Suprapubic skin (tissue), 4 donors: ENCODE data around the gene EML2. TPM values are rescaled to one million over a fixed set of nuclear protein-coding genes. Genes with fewer than 3 reads are reported as not detected.
A peak's percentile ranks its signal among the peaks of the same experiment; 100 is the strongest.
"Not testable (repeated sequence)": the region's sequence is repeated elsewhere in the genome, so short reads cannot be mapped to it uniquely, and the experiment has no call there.

Source experiments
- DNase-seq, 2 donors: peaks; one replicate each; pipeline ENCODE4 v3.0.0-alpha.2; 2019; ENCODE audit warnings: low spot score in 2 of 2
- H3K27ac ChIP-seq: fragments of 200-600 bp; sonication (generic); one replicate; pipeline ENCODE4 v1.5.1; 2019
- H3K27me3 ChIP-seq: fragments of 200-600 bp; sonication (generic); one replicate; pipeline ENCODE4 v1.5.1; 2019
- H3K36me3 ChIP-seq: fragments of 200-600 bp; sonication (generic); one replicate; pipeline ENCODE4 v1.5.1; 2019
- H3K4me1 ChIP-seq: fragments of 200-600 bp; sonication (generic); one replicate; pipeline ENCODE4 v1.5.1; 2019
- H3K4me3 ChIP-seq: fragments of 200-600 bp; sonication (generic); one replicate; pipeline ENCODE4 v1.5.1; 2019; ENCODE audit warnings: mild to moderate bottlenecking
- H3K9me3 ChIP-seq: fragments of 200-600 bp; sonication (generic); one replicate; pipeline ENCODE4 v1.5.1; 2019
- EP300 ChIP-seq: sonication (generic); formaldehyde crosslinking; IDR thresholded peaks from one replicate; pipeline ENCODE4 v1.6.1; 2017; ENCODE audit warnings: antibody characterized with exemption
- POLR2A ChIP-seq, 2 donors: fragments of 450-650 bp; IDR thresholded peaks; one replicate each; pipeline ENCODE4 v1.6.1; 2017; ENCODE audit warnings: antibody characterized with exemption in 2 of 2, mild to moderate bottlenecking in 2 of 2, moderate library complexity in 2 of 2
- POLR2AphosphoS5 ChIP-seq, 3 donors: sonication (generic); formaldehyde crosslinking; IDR thresholded peaks; one replicate each; pipeline ENCODE4 v1.6.1; 2017; ENCODE audit warnings: antibody characterized with exemption in 3 of 3
- WGBS: methylation state at CpG from one replicate; pipeline ENCODE4 v1.1.5; 2018; 5-methylcytosine and 5-hydroxymethylcytosine counted together
- total RNA-seq, 4 donors: library from RNA; depleted of rRNA; stranded (reverse); fragments of >200 nt; gene quantifications; one replicate each; pipeline ENCODE4 v1.1.0, GENCODE V29; 2016
- TF ChIP-seq, protein P1 (sequence below), 2 donors: fragments of 200-600 bp in 1 of 2; fragments of 450-650 bp in 1 of 2; sonication (generic) in 1 of 2; IDR thresholded peaks; one replicate each; pipeline ENCODE4 v1.5.1; 2016 to 2019; ENCODE audit warnings: antibody characterized with exemption in 2 of 2, mild to moderate bottlenecking in 1 of 2, moderate library complexity in 1 of 2

EML2 gene
- total RNA-seq, 4 donors from 2014 or later, result 60.0 to 112 (median 74.8) TPM

DNA sequence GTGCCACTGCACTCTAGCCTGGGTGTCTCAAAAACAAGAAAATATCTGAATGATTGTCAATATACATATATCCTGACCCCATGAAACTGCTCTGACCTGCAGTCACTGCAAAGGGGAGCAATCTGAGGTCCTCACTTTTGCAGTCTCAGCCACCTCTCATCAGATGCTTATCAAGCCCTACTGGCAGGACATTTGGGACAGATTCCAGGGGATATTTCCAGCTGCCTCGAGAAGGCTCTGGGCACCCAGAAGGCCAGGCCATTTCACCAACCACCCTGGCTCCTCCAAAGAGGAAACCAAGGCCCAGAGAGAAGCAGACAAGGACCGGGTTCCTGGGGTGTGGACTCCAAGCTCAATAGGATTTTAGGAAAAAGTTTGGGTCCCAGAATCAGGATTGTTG, 2.3 kb downstream of the EML2 start:
- Histone ChIP-seq H3K4me1 (peaks cover 48% of the 10 kb centered on the region), H3K27me3 (no peaks in the 10 kb centered on the region), H3K27ac (no peak overlapping the region), H3K9me3 (no peaks in the 10 kb centered on the region), H3K4me3 (no peak overlapping the region), H3K36me3 (no peaks in the 10 kb centered on the region)
- DNase-seq, result no peak
- TF ChIP-seq POLR2AphosphoS5 (IDR thresholded peaks at IDR 0.05), result no peak
- no peak for TF ChIP-seq POLR2A (IDR thresholded peaks at IDR 0.05)
- no peak for TF ChIP-seq EP300
- TF ChIP-seq, protein P1, sequence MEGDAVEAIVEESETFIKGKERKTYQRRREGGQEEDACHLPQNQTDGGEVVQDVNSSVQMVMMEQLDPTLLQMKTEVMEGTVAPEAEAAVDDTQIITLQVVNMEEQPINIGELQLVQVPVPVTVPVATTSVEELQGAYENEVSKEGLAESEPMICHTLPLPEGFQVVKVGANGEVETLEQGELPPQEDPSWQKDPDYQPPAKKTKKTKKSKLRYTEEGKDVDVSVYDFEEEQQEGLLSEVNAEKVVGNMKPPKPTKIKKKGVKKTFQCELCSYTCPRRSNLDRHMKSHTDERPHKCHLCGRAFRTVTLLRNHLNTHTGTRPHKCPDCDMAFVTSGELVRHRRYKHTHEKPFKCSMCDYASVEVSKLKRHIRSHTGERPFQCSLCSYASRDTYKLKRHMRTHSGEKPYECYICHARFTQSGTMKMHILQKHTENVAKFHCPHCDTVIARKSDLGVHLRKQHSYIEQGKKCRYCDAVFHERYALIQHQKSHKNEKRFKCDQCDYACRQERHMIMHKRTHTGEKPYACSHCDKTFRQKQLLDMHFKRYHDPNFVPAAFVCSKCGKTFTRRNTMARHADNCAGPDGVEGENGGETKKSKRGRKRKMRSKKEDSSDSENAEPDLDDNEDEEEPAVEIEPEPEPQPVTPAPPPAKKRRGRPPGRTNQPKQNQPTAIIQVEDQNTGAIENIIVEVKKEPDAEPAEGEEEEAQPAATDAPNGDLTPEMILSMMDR (IDR thresholded peaks at IDR 0.05), result no peak
- 47% methylated on average over 2 of the region's 2 CpGs for WGBS

DNA sequence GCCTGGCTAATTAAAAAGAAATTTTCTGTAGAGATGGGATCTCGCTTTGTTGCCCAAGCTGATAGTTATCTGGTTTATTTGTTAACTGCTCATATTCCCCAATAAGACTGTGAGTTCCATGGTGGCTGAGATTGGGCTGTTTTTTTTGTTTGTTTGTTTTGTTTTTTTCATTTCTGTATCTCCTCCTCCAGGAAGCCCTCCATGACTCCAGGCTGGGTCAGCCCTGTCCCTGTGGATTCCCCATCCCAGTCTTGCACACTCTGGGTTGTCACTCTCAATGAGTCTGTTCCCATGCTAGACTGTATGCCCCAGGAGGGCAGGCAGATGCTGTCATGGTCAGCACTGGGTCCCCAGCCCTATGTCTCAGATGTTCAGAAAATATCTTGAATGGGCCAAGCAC, 2.9 kb downstream of the EML2 start:
- H3K4me3 ChIP-seq, result no peak overlapping the region
- WGBS, result 86% methylated on average over 1 of the region's 1 CpG
- no peaks in the 10 kb centered on the region for H3K27me3 ChIP-seq
- no peak overlapping the region for H3K27ac ChIP-seq
- H3K4me1 ChIP-seq, result peaks cover 47% of the 10 kb centered on the region
- TF ChIP-seq EP300 (no peak), POLR2AphosphoS5 (IDR thresholded peaks at IDR 0.05) (no peak), POLR2A (IDR thresholded peaks at IDR 0.05) (no peak)
- TF ChIP-seq, protein P1 (IDR thresholded peaks at IDR 0.05), result no peak
- DNase-seq, result no peak
- H3K9me3 ChIP-seq, result no peaks in the 10 kb centered on the region
- no peaks in the 10 kb centered on the region for H3K36me3 ChIP-seq

DNA sequence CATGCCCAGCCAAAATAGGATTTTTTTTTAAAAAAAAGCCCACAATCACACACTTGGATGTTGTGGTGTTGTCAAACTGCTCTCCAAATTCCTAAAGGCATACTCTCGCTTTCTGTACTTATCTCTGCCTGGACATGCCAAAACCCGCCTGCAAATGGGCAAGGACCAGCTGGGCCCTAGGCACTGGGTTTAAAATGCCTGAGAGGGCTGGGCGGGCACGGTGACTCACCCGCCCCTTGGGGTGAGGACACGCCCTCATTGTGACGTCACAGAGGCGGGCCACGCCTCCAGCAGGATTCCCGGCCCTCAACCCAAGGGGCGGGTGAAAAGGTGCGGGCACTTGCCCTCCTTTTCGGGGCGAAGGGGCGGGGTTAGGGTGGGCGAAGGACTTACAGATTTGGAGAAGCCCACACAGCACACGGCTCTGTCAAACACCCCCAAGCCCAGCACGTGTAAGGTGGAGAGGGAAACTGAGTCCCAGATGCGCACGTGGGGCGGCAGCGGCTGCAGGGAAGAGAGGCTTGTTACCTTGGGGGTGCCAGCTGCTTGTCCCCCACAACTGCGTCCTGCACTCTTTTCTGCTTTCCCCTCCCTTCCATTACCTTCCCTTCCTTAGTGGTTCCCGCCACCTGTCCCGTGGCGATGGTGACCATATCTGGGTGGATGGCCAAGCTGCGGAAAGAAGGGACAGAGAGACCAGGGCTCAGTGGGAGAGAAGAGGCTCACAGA, 6.6 kb downstream of the EML2 start:
- Histone ChIP-seq H3K4me3 (no peak overlapping the region), H3K36me3 (peaks cover 15% of the 10 kb centered on the region), H3K27ac (peak overlapping the region; percentile 71), H3K4me1 (peaks cover 21% of the 10 kb centered on the region), H3K9me3 (no peaks in the 10 kb centered on the region), H3K27me3 (no peaks in the 10 kb centered on the region)
- TF ChIP-seq POLR2A (IDR thresholded peaks at IDR 0.05) (no peak), POLR2AphosphoS5 (IDR thresholded peaks at IDR 0.05) (peak in 2 of 3 donors; percentile 46 to 64), EP300 (no peak)
- TF ChIP-seq, protein P1 (IDR thresholded peaks at IDR 0.05), result no peak
- peak; percentile 84 to 87 for DNase-seq
- WGBS, result 42% methylated on average over 25 of the region's 27 CpGs

DNA sequence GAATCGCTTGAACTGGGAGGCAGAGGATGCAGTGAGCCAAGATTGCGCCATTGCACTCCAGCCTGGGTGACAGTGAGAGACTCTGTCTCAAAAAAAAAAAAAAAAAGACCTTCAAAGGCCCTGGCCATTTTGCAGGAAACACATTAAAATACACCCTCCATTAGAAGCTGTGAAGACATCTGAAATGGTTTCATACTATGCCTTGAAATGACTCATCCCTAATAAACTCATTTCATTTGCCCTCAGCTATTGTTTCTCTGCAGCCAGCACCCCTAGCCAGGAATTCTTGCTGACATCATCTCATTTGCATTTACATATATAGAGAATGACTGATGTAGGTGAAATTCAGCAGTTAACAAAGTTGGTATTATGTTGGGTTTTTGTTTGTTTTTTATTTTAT, 8.7 kb downstream of the EML2 start:
- Histone ChIP-seq H3K4me1 (peaks cover 21% of the 10 kb centered on the region), H3K9me3 (no peaks in the 10 kb centered on the region), H3K27me3 (no peaks in the 10 kb centered on the region), H3K36me3 (peaks cover 29% of the 10 kb centered on the region), H3K4me3 (no peak overlapping the region), H3K27ac (no peak overlapping the region)
- WGBS, result 62% methylated on average over 2 of the region's 2 CpGs
- TF ChIP-seq, protein P1 (IDR thresholded peaks at IDR 0.05), result no peak
- TF ChIP-seq EP300 (no peak), POLR2AphosphoS5 (IDR thresholded peaks at IDR 0.05) (no peak), POLR2A (IDR thresholded peaks at IDR 0.05) (no peak)
- no peak for DNase-seq

DNA sequence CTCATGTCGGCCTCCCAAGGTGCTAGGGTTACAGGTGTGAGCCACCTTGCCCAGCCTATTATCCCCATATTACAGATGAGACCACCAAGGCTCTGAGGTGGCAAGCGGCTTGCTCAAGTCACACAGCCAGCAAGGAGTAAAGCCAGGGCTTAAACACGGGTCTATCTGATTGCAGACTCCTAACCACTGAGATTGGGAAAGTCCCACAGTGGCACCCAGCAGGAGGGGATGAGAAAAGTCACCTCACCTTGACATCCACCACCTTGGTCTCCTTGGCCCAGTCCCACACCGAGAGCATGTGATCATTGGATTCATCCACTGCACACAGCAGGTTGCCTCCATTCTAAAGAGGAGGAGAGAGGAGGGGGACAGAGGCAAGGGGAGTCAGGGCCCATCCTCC, 9.5 kb downstream of the EML2 start:
- no peak overlapping the region for H3K27ac ChIP-seq
- no peak overlapping the region for H3K4me3 ChIP-seq
- DNase-seq, result no peak
- WGBS, result 85% methylated on average over 3 of the region's 4 CpGs
- no peaks in the 10 kb centered on the region for H3K27me3 ChIP-seq
- H3K4me1 ChIP-seq, result peaks cover 21% of the 10 kb centered on the region
- H3K36me3 ChIP-seq, result peaks cover 35% of the 10 kb centered on the region
- no peaks in the 10 kb centered on the region for H3K9me3 ChIP-seq
- TF ChIP-seq, protein P1 (IDR thresholded peaks at IDR 0.05), result no peak
- TF ChIP-seq POLR2AphosphoS5 (IDR thresholded peaks at IDR 0.05) (no peak), POLR2A (IDR thresholded peaks at IDR 0.05) (no peak), EP300 (no peak)

DNA sequence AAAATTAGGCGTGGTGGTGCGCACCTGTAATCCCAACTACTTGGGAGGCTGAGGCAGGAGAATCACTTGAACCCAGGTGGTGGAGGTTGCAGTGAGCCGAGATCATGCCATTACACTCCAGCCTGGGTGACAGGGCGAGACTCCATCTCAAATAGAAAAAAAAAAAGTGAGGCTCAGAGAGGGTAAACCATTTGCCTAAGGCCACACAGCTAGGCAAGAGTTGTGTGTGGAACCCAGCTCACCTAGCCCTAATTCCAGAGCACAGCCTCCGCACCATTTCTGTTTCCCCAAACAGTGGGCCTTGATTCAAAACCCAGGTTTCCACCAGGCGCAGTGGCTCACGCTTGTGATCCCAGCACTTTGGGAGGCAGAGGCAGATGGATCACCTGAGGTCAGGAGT, 11.0 kb downstream of the EML2 start:
- not testable (repeated sequence) for H3K27ac ChIP-seq, DNase-seq, H3K4me3 ChIP-seq, H3K9me3 ChIP-seq, H3K27me3 ChIP-seq
- 98% methylated on average over 7 of the region's 7 CpGs for WGBS
- peaks cover 47% of the 10 kb centered on the region for H3K36me3 ChIP-seq
- H3K4me1 ChIP-seq, result peaks cover 21% of the 10 kb centered on the region
